ENCODE results near the gene TAS1R2. TPM values are rescaled to one million over a fixed set of nuclear protein-coding genes. Genes with fewer than 3 reads are reported as not detected.
"Not testable (repeated sequence)": the region's sequence is repeated elsewhere in the genome, so short reads cannot be mapped to it uniquely, and the experiment has no call there.

Gene TAS1R2
- total RNA-seq, 2 donors from 2014 or later, result not detected

- no peak for ATAC-seq
- Mint-ChIP-seq H3K27ac (no peak overlapping the region), H3K27me3 (peaks cover 3% of the 10 kb centered on the region), H3K36me3 (ENCODE audit: low read depth) (no peaks in the 10 kb centered on the region), H3K4me3 (no peak overlapping the region), H3K4me1 (no peaks in the 10 kb centered on the region)
- no peaks in the 10 kb centered on the region for H3K9me3 ChIP-seq (ENCODE audit: control insufficient read depth, low read length, poor library complexity, severe bottlenecking)
- no peak for DNase-seq
Observed at GRCh38 chr1:18852501-18852900, 7.0 kb downstream of the TAS1R2 start.

GRCh38 chr1:18849261-18849711, 10.2 kb downstream of the TAS1R2 start:
- H3K4me1 Mint-ChIP-seq, result no peaks in the 10 kb centered on the region
- no peak overlapping the region for H3K27ac Mint-ChIP-seq
- peaks cover 5% of the 10 kb centered on the region for H3K27me3 Mint-ChIP-seq
- no peak overlapping the region for H3K4me3 Mint-ChIP-seq
- ATAC-seq (no peak), DNase-seq (no peak)
- peaks cover 2% of the 10 kb centered on the region for H3K9me3 ChIP-seq (ENCODE audit: control insufficient read depth, low read length, poor library complexity, severe bottlenecking)
- H3K36me3 Mint-ChIP-seq (ENCODE audit: low read depth), result no peaks in the 10 kb centered on the region

- not testable (repeated sequence) for ATAC-seq; H3K4me1 Mint-ChIP-seq; DNase-seq; H3K27me3 Mint-ChIP-seq; H3K4me3 Mint-ChIP-seq; H3K36me3 Mint-ChIP-seq (ENCODE audit: low read depth); H3K9me3 ChIP-seq (ENCODE audit: control insufficient read depth, low read length, poor library complexity, severe bottlenecking); H3K27ac Mint-ChIP-seq
Observed at GRCh38 chr1:18847723-18848122, 11.7 kb downstream of the TAS1R2 start.

- no peak overlapping the region for H3K4me3 Mint-ChIP-seq
- peaks cover 16% of the 10 kb centered on the region for H3K27me3 Mint-ChIP-seq
- no peak overlapping the region for H3K27ac Mint-ChIP-seq
- H3K4me1 Mint-ChIP-seq, result no peaks in the 10 kb centered on the region
- peaks cover 2% of the 10 kb centered on the region for H3K9me3 ChIP-seq (ENCODE audit: control insufficient read depth, low read length, poor library complexity, severe bottlenecking)
- DNase-seq, result no peak
- no peak for ATAC-seq
- H3K36me3 Mint-ChIP-seq (ENCODE audit: low read depth), result peaks cover 2% of the 10 kb centered on the region
Observed at GRCh38 chr1:18840145-18840544, 19.3 kb downstream of the TAS1R2 start.

- Mint-ChIP-seq H3K27me3 (peaks cover 17% of the 10 kb centered on the region), H3K36me3 (ENCODE audit: low read depth) (peaks cover 2% of the 10 kb centered on the region), H3K27ac (no peak overlapping the region), H3K4me3 (no peak overlapping the region), H3K4me1 (no peaks in the 10 kb centered on the region)
- DNase-seq, result no peak
- no peak for ATAC-seq
- no peaks in the 10 kb centered on the region for H3K9me3 ChIP-seq (ENCODE audit: control insufficient read depth, low read length, poor library complexity, severe bottlenecking)
Observed at GRCh38 chr1:18836654-18837053, 22.8 kb downstream of the TAS1R2 start.

- not testable (repeated sequence) for H3K4me1 Mint-ChIP-seq; H3K27ac Mint-ChIP-seq; H3K4me3 Mint-ChIP-seq; H3K9me3 ChIP-seq (ENCODE audit: control insufficient read depth, low read length, poor library complexity, severe bottlenecking); ATAC-seq; H3K36me3 Mint-ChIP-seq (ENCODE audit: low read depth); H3K27me3 Mint-ChIP-seq; DNase-seq
Observed at GRCh38 chr1:18832319-18832718, 27.1 kb downstream of the TAS1R2 start.

- ATAC-seq (no peak), DNase-seq (no peak)
- H3K36me3 Mint-ChIP-seq (ENCODE audit: low read depth), result no peaks in the 10 kb centered on the region
- H3K27me3 Mint-ChIP-seq, result peaks cover 6% of the 10 kb centered on the region
- H3K4me3 Mint-ChIP-seq, result no peak overlapping the region
- H3K27ac Mint-ChIP-seq, result no peak overlapping the region
- no peaks in the 10 kb centered on the region for H3K4me1 Mint-ChIP-seq
- H3K9me3 ChIP-seq (ENCODE audit: control insufficient read depth, low read length, poor library complexity, severe bottlenecking), result no peaks in the 10 kb centered on the region
Observed at GRCh38 chr1:18831656-18832055, 27.8 kb downstream of the TAS1R2 start.

GRCh38 chr1:18830596-18830995, 28.9 kb downstream of the TAS1R2 start:
- no peak for DNase-seq
- H3K4me3 Mint-ChIP-seq, result no peak overlapping the region
- H3K4me1 Mint-ChIP-seq, result no peaks in the 10 kb centered on the region
- H3K27ac Mint-ChIP-seq, result no peak overlapping the region
- no peaks in the 10 kb centered on the region for H3K9me3 ChIP-seq (ENCODE audit: control insufficient read depth, low read length, poor library complexity, severe bottlenecking)
- ATAC-seq, result no peak
- H3K27me3 Mint-ChIP-seq, result peaks cover 6% of the 10 kb centered on the region
- no peaks in the 10 kb centered on the region for H3K36me3 Mint-ChIP-seq (ENCODE audit: low read depth)

GRCh38 chr1:18829671-18830070, 29.8 kb downstream of the TAS1R2 start:
- no peaks in the 10 kb centered on the region for H3K36me3 Mint-ChIP-seq (ENCODE audit: low read depth)
- H3K4me1 Mint-ChIP-seq, result no peaks in the 10 kb centered on the region
- no peak overlapping the region for H3K4me3 Mint-ChIP-seq
- H3K27me3 Mint-ChIP-seq, result peaks cover 6% of the 10 kb centered on the region
- H3K27ac Mint-ChIP-seq, result no peak overlapping the region
- no peak for DNase-seq
- ATAC-seq, result no peak
- H3K9me3 ChIP-seq (ENCODE audit: control insufficient read depth, low read length, poor library complexity, severe bottlenecking), result no peaks in the 10 kb centered on the region

GRCh38 chr1:18828224-18828623, 31.2 kb downstream of the TAS1R2 start:
- peaks cover 2% of the 10 kb centered on the region for H3K36me3 Mint-ChIP-seq (ENCODE audit: low read depth)
- ATAC-seq, result no peak
- H3K27ac Mint-ChIP-seq, result no peak overlapping the region
- H3K4me1 Mint-ChIP-seq, result no peaks in the 10 kb centered on the region
- peaks cover 6% of the 10 kb centered on the region for H3K27me3 Mint-ChIP-seq
- no peak overlapping the region for H3K4me3 Mint-ChIP-seq
- H3K9me3 ChIP-seq (ENCODE audit: control insufficient read depth, low read length, poor library complexity, severe bottlenecking), result no peaks in the 10 kb centered on the region
- DNase-seq, result no peak

GRCh38 chr1:18823438-18823837, 36.0 kb downstream of the TAS1R2 start:
- no peak for DNase-seq
- ATAC-seq, result no peak
- H3K4me1 Mint-ChIP-seq, result peaks cover 4% of the 10 kb centered on the region
- peaks cover 28% of the 10 kb centered on the region for H3K27me3 Mint-ChIP-seq
- no peak overlapping the region for H3K4me3 Mint-ChIP-seq
- no peak overlapping the region for H3K27ac Mint-ChIP-seq
- peaks cover 3% of the 10 kb centered on the region for H3K36me3 Mint-ChIP-seq (ENCODE audit: low read depth)
- H3K9me3 ChIP-seq (ENCODE audit: control insufficient read depth, low read length, poor library complexity, severe bottlenecking), result no peaks in the 10 kb centered on the region

GRCh38 chr1:18820791-18821641, 38.4 kb downstream of the TAS1R2 start:
- Mint-ChIP-seq H3K4me1 (peaks cover 10% of the 10 kb centered on the region), H3K27ac (no peak overlapping the region), H3K36me3 (ENCODE audit: low read depth) (peaks cover 6% of the 10 kb centered on the region), H3K27me3 (peaks cover 49% of the 10 kb centered on the region), H3K4me3 (no peak overlapping the region)
- DNase-seq, result peak; percentile 13 to 44 (median 26)
- H3K9me3 ChIP-seq (ENCODE audit: control insufficient read depth, low read length, poor library complexity, severe bottlenecking), result no peaks in the 10 kb centered on the region
- ATAC-seq, result peak; percentile 45

- H3K4me1 Mint-ChIP-seq, result peaks cover 10% of the 10 kb centered on the region
- no peak for ATAC-seq
- DNase-seq, result no peak
- H3K9me3 ChIP-seq (ENCODE audit: control insufficient read depth, low read length, poor library complexity, severe bottlenecking), result no peaks in the 10 kb centered on the region
- H3K4me3 Mint-ChIP-seq, result no peak overlapping the region
- H3K36me3 Mint-ChIP-seq (ENCODE audit: low read depth), result peaks cover 6% of the 10 kb centered on the region
- no peak overlapping the region for H3K27ac Mint-ChIP-seq
- H3K27me3 Mint-ChIP-seq, result peaks cover 51% of the 10 kb centered on the region
Observed at GRCh38 chr1:18819986-18820790, 39.3 kb downstream of the TAS1R2 start.
